Ovary (tissue), 9 donors: Measurements from ENCODE around the gene DRAXIN. TPM values are rescaled to one million over a fixed set of nuclear protein-coding genes. Genes with fewer than 3 reads are reported as not detected.

Experiments used
- DNase-seq, 5 donors: peaks; one replicate each; pipeline ENCODE4 v3.0.0-alpha.2; 2019 to 2020
- H3K27ac ChIP-seq, 2 donors: fragments of 200-600 bp; one replicate each; pipeline versions ENCODE4 v1.5.1 to v1.8.0; 2019 to 2022
- H3K27me3 ChIP-seq: fragments of 200-600 bp; one replicate; pipeline ENCODE4 v1.8.0; 2022
- H3K36me3 ChIP-seq: fragments of 200-600 bp; sonication (generic); one replicate; pipeline ENCODE4 v1.5.1; 2019
- H3K4me1 ChIP-seq: one replicate; pipeline ENCODE4 v1.8.1; 2013; ENCODE audit warnings: mild to moderate bottlenecking, moderate library complexity; ENCODE audit not compliant: insufficient read depth
- H3K4me3 ChIP-seq: fragments of 200-600 bp; sonication (generic); one replicate; pipeline ENCODE4 v1.5.1; 2017
- H3K9me3 ChIP-seq, 2 donors: fragments of 200-600 bp in 1 of 2; sonication (generic) in 1 of 2; one replicate each; pipeline versions ENCODE4 v1.5.1 to v1.8.1; 2013 to 2019; ENCODE audit warnings: mild to moderate bottlenecking in 1 of 2, moderate library complexity in 1 of 2
- EP300 ChIP-seq: sonication (generic); formaldehyde crosslinking; IDR thresholded peaks from one replicate; pipeline ENCODE4 v1.6.1; 2017; ENCODE audit warnings: antibody characterized with exemption
- POLR2A ChIP-seq: fragments of 450-650 bp; IDR thresholded peaks from one replicate; pipeline ENCODE4 v1.6.1; 2017; ENCODE audit warnings: antibody characterized with exemption, mild to moderate bottlenecking, moderate library complexity
- WGBS, 3 donors: extraction: QIAGEN DNeasy Blood & Tissue Kit in 1 of 3; methylation state at CpG; one replicate each; pipeline versions ENCODE4 v1.1.5 to v1.1.7; 2013 to 2017; 5-methylcytosine and 5-hydroxymethylcytosine counted together
- intact Hi-C, 4 donors: fragments of 100-400 bp; cut with DNase I; formaldehyde crosslinking; loops; one replicate each; pipeline versions ENCODE4 v1.11.0 to v1.15.1; 2022 to 2023
- polyA plus RNA-seq, 2 donors: library from polyadenylated mRNA; stranded (reverse); fragments of 200-250 nt in 1 of 2; fragments of 350-450 nt in 1 of 2; fragmentation: Illumina TruSeq in 1 of 2; extraction: RNeasy Lipid Tissue Mini Kit (QIAGEN cat#74804) in 1 of 2; gene quantifications; one replicate each; pipeline ENCODE4 v1.2.3, GENCODE V29; 2013 to 2014
- total RNA-seq, 7 donors: library from RNA; depleted of rRNA in 2 of 7; stranded (reverse); fragments of >200 nt in 2 of 7; fragmentation: NEBNext Ultra II Directional in 3 of 7; extraction: Animal tissue kit (Norgen Biotek cat#: 25700) in 3 of 7; gene quantifications; one replicate each; pipeline versions ENCODE4 v1.1.0 to v1.2.4, GENCODE V29; 2016 to 2023
- TF ChIP-seq, protein P1 (sequence below), 3 donors: fragments of 450-650 bp in 2 of 3; fragments of 200-600 bp in 1 of 3; IDR thresholded peaks; one replicate each; pipeline versions ENCODE4 v1.5.1 to v1.8.0; 2016 to 2022; ENCODE audit warnings: antibody characterized with exemption in 3 of 3, mild to moderate bottlenecking in 1 of 3
- donor health status: DM: no; HTN: no; CAD: no; lungs with moderate emphysema.
- donor health status: DM: no; HTN: no; CAD: no.
- donor health status: Bipolar disorder and iron deficiency.
- donor health status: DM: yes; HTN: yes; CAD: no.
- donor health status: DM: no; HTN: no; CAD: no.
- donor health status: DM: yes; HTN: yes; CAD: no.

DRAXIN gene
- total and polyA plus RNA-seq, 9 donors: under 0.01 to 0.33 (median 0.05) TPM; not detected in 2

DNA sequence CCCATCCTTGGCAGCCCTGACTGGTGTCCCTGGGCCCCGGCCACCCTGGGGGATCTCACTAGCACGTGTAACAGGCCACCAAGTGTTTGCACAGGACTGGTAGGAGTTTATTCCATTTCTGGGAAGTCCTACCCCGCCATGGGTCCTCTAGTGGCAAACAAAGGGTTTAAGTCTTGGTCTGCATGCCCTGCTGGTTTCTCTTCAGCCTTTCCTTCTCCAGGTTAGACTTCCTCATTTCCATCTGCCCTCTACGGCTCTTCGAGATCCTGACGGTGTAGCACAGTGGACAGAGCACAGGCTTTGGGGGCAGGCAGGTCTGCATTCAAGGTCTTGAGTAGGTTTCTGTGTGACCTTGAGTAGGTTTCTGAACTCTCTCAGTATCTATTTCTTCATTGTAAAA is 47.3 kb downstream of the DRAXIN start:
- TF ChIP-seq, protein P1, sequence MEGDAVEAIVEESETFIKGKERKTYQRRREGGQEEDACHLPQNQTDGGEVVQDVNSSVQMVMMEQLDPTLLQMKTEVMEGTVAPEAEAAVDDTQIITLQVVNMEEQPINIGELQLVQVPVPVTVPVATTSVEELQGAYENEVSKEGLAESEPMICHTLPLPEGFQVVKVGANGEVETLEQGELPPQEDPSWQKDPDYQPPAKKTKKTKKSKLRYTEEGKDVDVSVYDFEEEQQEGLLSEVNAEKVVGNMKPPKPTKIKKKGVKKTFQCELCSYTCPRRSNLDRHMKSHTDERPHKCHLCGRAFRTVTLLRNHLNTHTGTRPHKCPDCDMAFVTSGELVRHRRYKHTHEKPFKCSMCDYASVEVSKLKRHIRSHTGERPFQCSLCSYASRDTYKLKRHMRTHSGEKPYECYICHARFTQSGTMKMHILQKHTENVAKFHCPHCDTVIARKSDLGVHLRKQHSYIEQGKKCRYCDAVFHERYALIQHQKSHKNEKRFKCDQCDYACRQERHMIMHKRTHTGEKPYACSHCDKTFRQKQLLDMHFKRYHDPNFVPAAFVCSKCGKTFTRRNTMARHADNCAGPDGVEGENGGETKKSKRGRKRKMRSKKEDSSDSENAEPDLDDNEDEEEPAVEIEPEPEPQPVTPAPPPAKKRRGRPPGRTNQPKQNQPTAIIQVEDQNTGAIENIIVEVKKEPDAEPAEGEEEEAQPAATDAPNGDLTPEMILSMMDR (IDR thresholded peaks at IDR 0.05): no peak
- TF ChIP-seq POLR2A: no peak
- no peak for TF ChIP-seq EP300
- Histone ChIP-seq H3K9me3 (no peaks in the 10 kb centered on the region), H3K4me3 (no peak overlapping the region), H3K4me1 (peaks cover 6% of the 10 kb centered on the region), H3K27me3 (no peaks in the 10 kb centered on the region), H3K27ac (no peak overlapping the region), H3K36me3 (no peaks in the 10 kb centered on the region)
- 76 to 89% (median 86%) methylated on average over 6 of the region's 6 CpGs for WGBS, 3 donors
- no peak for DNase-seq
- intact Hi-C loops: loop anchor here in 2 of 4 donors (5.0 to 10.0 kb wide), 2 partner anchors 49 to 56 kb away; no protein-coding TSS in a partner anchor

DNA sequence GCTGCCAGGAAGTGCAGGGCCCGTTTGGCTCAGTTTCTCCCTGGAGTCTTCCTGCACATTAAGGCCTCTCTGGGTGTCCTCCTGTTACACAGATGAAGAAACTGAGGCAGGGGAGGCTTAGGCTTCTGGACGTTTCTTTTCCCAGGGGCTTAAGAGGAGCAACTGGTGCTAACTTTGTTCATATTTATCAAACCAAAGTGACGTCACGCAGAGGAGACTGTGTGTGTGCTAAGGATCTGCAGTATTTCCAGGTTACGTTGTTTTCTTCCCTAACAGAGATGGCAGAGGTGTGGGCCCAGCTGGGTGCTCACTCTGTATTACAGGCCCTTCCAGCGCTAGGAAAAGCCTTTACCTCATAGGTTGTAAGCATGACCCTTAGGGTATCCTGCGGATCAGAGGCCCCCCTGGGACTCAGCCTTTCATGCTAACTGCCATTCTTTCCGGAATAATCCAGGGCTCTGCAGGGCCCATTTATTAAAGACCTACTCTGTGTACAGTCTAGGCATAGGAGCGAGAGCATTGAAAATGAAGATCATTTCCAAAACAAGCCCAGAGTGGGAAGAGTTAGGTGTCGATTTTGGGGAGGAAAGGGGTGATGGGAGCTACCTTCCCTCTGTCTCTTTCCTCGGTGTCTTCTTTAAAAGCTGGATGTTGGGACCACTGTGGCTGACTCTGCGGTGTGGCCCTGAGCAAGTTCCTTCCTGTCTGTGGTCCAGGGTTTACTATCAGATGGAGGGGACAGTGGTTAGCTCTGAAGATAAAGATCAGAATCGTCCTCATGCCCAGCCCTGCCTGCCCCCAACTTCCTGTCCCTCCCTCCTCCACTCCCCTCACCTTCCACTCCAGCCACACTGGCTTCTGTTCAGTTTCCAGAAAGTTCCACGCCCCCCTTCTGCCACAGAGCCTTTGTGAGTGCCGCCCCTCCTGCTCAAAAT is 49.0 kb downstream of the DRAXIN start:
- 61 to 71% (median 68%) methylated on average over 15 of the region's 15 CpGs for WGBS, 3 donors
- DNase-seq: no peak
- peaks cover 6% of the 10 kb centered on the region for H3K4me1 ChIP-seq
- no peak overlapping the region for H3K4me3 ChIP-seq
- H3K9me3 ChIP-seq: no peaks in the 10 kb centered on the region
- intact Hi-C loops: no loop called here
- no peaks in the 10 kb centered on the region for H3K36me3 ChIP-seq
- no peak for TF ChIP-seq EP300
- no peak for TF ChIP-seq POLR2A
- TF ChIP-seq, protein P1 (IDR thresholded peaks at IDR 0.05): no peak
- no peaks in the 10 kb centered on the region for H3K27me3 ChIP-seq
- H3K27ac ChIP-seq: no peak overlapping the region

DNA sequence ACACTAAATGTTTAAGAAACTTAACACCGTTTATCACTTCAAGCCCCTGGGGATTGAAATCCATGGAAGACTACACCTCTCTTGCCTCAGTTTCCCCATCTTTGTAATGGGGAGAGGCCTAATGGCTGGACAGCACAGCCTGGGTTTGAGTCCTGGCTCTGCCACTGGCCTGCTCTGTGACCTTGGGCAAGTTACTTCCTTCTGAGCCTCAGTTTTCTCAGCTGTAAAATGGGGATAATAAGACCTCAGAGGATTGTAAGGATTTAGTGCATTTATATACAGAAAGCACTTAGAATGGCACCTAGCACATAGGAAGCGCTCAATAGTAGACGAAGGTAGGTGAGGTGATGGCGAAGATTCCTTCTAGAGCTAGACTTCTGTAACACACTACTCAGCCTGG is 50.0 kb downstream of the DRAXIN start:
- WGBS, 3 donors: 89 to 93% (median 93%) methylated on average over 4 of the region's 4 CpGs
- no peak overlapping the region for H3K27ac ChIP-seq
- intact Hi-C loops: no loop called here
- TF ChIP-seq POLR2A (no peak), EP300 (no peak)
- TF ChIP-seq, protein P1 (IDR thresholded peaks at IDR 0.05): no peak
- H3K9me3 ChIP-seq: no peaks in the 10 kb centered on the region
- no peaks in the 10 kb centered on the region for H3K36me3 ChIP-seq
- H3K4me1 ChIP-seq: peaks cover 4% of the 10 kb centered on the region
- DNase-seq: no peak
- no peaks in the 10 kb centered on the region for H3K27me3 ChIP-seq
- H3K4me3 ChIP-seq: no peak overlapping the region

DNA sequence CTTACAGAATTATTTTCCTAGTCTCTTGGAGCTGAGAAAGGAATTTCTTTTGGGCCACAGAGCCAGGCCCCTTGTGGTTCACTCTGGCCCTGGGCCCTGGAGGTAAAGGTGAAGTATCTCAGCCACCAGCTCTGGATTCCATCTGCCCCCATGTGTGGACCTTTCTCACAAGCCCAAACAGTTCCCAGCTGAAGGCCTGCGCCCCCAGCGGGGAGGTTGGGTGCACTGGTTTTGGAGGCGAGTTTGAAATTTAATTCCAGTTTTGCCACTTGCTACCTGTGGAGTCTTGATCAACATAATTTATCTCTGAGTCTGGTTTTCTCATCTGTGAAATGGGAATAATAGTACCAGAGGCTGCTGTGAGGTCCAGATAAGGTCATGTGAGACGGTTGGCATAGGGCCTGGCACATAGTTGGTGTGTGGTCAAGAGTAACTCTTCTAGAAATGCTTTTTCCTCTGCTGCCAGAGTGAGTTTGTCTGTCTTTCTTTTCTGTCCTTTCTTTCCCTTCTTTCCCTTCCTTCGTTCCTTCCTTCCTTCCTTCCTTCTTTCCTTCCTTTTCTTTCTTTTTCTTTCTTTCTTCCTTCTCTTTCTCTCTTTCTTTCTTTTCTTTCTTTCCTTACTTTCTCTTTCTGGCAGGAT is 50.5 kb downstream of the DRAXIN start:
- Histone ChIP-seq H3K27ac (no peak overlapping the region), H3K4me3 (no peak overlapping the region), H3K9me3 (no peaks in the 10 kb centered on the region), H3K4me1 (peaks cover 1% of the 10 kb centered on the region), H3K27me3 (no peaks in the 10 kb centered on the region), H3K36me3 (no peaks in the 10 kb centered on the region)
- intact Hi-C loops: no loop called here
- WGBS, 3 donors: 79 to 88% (median 86%) methylated on average over 5 of the region's 5 CpGs
- no peak for TF ChIP-seq EP300
- DNase-seq: no peak

DNA sequence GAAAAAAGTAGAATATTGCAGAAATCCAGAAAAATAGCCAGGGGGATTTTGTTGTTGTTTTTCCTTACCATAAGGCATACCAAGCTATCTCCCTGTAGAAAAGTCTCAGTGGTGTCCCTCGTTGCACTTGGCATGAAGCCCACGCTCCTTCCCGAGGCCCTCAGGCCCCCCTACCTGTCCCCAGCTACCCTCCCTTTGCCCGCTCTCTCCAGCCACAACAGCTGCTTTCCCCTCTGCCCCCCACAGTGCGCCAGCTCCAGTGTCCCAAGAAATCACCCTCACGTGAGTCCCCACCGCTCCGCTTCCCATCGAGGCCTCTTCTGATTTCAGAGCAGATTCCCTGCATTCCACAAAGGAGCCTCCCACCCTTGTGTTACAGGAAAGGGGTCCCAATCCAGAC is 52.8 kb downstream of the DRAXIN start:
- Histone ChIP-seq H3K36me3 (no peaks in the 10 kb centered on the region), H3K4me3 (no peak overlapping the region), H3K27ac (no peak overlapping the region), H3K4me1 (no peaks in the 10 kb centered on the region), H3K27me3 (no peaks in the 10 kb centered on the region), H3K9me3 (no peaks in the 10 kb centered on the region)
- WGBS, 3 donors: 75 to 78% (median 76%) methylated on average over 9 of the region's 9 CpGs
- TF ChIP-seq EP300 (no peak), POLR2A (no peak)
- TF ChIP-seq, protein P1 (IDR thresholded peaks at IDR 0.05): no peak
- no peak for DNase-seq
- intact Hi-C loops: no loop called here
